SK-N-MC (cell line): ENCODE results near the gene ZNF585A.
"Not testable (repeated sequence)": the region's sequence is repeated elsewhere in the genome, so short reads cannot be mapped to it uniquely, and the experiment has no call there.

Experiments
- EZH2 ChIP-seq: fragments of 200-600 bp; sonication (generic); IDR thresholded peaks from one replicate; pipeline ENCODE4 v1.6.1; 2017; ENCODE audit warnings: antibody characterized with exemption
- POLR2AphosphoS5 ChIP-seq: IDR thresholded peaks from 2 replicates; pipeline ENCODE4 v1.6.1; 2012; ENCODE audit warnings: mild to moderate bottlenecking, low read depth, low read length, borderline replicate concordance

DNA sequence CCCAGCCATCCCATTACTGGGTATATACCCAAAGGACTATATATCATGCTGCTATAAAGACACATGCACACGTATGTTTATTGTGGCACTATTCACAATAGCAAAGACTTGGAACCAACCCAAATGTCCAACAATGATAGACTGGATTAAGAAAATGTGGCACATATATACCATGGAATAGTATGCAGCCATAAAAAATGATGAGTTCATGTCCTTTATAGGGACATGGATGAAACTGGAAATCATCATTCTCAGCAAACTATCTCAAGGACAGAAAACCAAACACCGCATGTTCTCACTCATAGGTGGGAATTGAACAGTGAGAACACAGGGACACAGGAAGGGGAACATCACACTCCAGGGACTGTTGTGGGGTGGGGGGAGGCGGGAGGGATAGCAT, 50.4 kb downstream of the ZNF585A start:
- TF ChIP-seq EZH2, POLR2AphosphoS5: not testable (repeated sequence)
